Measurements from ENCODE around the gene SERPINC1. TPM values are rescaled to one million over a fixed set of nuclear protein-coding genes. Genes with fewer than 3 reads are reported as not detected.

Gene SERPINC1
- total RNA-seq, 1 donor from 2014 or later: 0.22 TPM

DNA sequence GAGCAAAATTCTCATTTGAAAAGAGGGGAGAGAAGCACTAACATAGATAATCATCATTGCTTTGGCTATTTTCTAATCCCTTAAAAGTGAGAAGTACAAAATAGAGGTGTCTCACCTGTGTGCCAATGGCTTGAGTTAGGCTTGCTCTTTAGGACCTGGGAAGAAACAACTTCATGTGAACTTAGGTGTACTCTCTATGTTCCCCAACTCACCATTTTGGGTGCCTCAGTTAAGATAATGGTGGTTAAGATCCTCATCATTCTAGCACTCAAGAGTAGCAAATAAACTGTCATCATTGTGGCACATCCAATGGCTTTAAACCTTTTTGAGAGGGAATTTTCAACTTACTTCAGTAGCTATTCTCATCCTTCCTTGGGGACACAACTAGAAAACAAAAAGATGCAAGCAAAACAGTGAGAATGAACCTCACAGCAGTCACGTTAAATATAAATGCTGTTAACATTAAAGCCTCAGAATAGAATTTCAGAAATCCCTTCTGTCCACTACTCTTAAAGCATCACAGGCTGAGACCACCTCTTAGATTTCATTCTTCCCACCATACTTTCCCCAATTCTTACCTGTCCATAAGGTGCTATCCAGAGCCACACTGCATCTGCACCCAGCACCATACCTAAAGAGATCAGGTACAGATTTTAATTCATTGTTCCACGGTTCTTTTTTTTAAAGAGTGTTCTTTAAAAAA, 50.6 kb downstream of the SERPINC1 start:
- Mint-ChIP-seq H3K36me3 (ENCODE audit: low read depth) (peaks cover 41% of the 10 kb centered on the region), H3K9me3 (ENCODE audit: low read depth) (no peaks in the 10 kb centered on the region), H3K4me3 (ENCODE audit: unreplicated experiment) (peak overlapping the region; percentile 91), H3K27ac (ENCODE audit: unreplicated experiment) (peak overlapping the region; percentile 98), H3K4me1 (ENCODE audit: low read depth) (peaks cover 54% of the 10 kb centered on the region), H3K27me3 (ENCODE audit: low read depth) (no peaks in the 10 kb centered on the region)
- DNase-seq (ENCODE audit: low spot score): no peak
- TF ChIP-seq, protein P1, sequence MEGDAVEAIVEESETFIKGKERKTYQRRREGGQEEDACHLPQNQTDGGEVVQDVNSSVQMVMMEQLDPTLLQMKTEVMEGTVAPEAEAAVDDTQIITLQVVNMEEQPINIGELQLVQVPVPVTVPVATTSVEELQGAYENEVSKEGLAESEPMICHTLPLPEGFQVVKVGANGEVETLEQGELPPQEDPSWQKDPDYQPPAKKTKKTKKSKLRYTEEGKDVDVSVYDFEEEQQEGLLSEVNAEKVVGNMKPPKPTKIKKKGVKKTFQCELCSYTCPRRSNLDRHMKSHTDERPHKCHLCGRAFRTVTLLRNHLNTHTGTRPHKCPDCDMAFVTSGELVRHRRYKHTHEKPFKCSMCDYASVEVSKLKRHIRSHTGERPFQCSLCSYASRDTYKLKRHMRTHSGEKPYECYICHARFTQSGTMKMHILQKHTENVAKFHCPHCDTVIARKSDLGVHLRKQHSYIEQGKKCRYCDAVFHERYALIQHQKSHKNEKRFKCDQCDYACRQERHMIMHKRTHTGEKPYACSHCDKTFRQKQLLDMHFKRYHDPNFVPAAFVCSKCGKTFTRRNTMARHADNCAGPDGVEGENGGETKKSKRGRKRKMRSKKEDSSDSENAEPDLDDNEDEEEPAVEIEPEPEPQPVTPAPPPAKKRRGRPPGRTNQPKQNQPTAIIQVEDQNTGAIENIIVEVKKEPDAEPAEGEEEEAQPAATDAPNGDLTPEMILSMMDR (IDR thresholded peaks at IDR 0.05): no peak

DNA sequence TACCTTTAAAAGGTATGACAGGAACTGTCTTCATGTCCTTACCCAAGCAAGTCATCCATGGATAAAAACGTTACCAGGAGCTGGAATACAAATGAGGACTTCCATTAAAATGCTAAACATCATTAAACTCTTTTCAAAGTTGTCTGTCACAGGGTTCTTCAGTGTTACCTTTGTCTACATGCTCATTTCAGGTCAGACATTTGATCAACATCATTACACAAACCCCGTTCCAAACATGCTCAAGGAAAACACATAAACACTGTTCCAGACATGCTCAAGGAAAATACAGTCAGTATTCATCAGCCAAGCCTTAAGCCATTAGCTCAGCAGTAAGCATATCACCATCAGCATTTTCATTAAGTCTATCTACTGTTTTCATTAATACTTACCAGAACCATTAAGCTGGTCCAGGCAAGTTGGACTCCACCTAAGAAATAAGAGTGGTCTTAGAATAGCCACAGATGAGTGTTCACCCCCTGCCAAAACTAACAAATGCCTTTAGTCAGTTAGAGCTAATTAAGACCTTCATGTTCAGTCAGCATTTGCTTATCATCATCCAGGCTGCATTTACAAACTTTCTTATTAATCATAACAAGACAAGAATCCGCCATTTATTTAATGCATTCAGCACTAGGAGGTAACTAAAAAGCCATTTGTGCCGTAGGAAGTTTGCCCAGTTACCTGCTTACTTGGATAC, 51.5 kb downstream of the SERPINC1 start:
- peaks cover 48% of the 10 kb centered on the region for H3K4me1 Mint-ChIP-seq (ENCODE audit: low read depth)
- peak overlapping the region; percentile 91 for H3K4me3 Mint-ChIP-seq (ENCODE audit: unreplicated experiment)
- H3K27me3 Mint-ChIP-seq (ENCODE audit: low read depth): no peaks in the 10 kb centered on the region
- peaks cover 37% of the 10 kb centered on the region for H3K36me3 Mint-ChIP-seq (ENCODE audit: low read depth)
- peak overlapping the region; percentile 80 for H3K27ac Mint-ChIP-seq (ENCODE audit: unreplicated experiment)
- TF ChIP-seq, protein P1 (IDR thresholded peaks at IDR 0.05): no peak
- no peak for DNase-seq (ENCODE audit: low spot score)
- H3K9me3 Mint-ChIP-seq (ENCODE audit: low read depth): no peaks in the 10 kb centered on the region

DNA sequence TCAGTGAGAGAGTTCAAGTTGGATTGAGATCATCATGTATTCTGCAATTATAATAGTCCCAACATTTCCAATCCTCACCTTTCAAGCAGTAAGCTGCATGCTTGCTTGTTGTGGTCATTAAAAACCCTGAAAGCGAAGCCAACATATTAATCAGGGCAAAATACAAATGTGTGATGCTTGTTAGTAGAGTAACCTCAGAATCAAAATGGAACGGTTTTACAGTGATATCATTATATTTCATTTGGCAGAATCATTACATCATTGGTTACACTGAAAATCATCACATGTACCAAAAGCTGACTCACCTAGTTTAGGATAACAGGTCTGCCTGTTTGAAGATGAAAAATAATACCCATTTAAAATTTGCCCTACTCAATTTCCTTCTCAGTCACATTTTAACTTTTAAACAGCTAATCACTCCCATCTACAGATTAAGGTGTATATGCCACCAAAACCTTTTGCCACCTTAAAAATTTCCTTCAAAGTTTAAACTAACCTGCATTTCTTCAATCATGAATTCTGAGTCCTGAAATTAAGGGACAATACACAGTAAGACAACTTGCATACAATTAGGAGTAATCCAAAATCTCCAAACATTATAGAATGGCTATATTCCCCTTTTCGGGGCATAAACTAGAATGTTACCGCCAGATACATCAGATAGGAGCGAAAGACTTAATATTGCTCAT, 52.8 kb downstream of the SERPINC1 start:
- no peaks in the 10 kb centered on the region for H3K9me3 Mint-ChIP-seq (ENCODE audit: low read depth)
- peaks cover 34% of the 10 kb centered on the region for H3K36me3 Mint-ChIP-seq (ENCODE audit: low read depth)
- peak overlapping the region; percentile 91 for H3K4me3 Mint-ChIP-seq (ENCODE audit: unreplicated experiment)
- peak overlapping the region; percentile 51 for H3K27ac Mint-ChIP-seq (ENCODE audit: unreplicated experiment)
- no peaks in the 10 kb centered on the region for H3K27me3 Mint-ChIP-seq (ENCODE audit: low read depth)
- TF ChIP-seq, protein P1 (IDR thresholded peaks at IDR 0.05): no peak
- no peak for DNase-seq (ENCODE audit: low spot score)
- H3K4me1 Mint-ChIP-seq (ENCODE audit: low read depth): peaks cover 46% of the 10 kb centered on the region

DNA sequence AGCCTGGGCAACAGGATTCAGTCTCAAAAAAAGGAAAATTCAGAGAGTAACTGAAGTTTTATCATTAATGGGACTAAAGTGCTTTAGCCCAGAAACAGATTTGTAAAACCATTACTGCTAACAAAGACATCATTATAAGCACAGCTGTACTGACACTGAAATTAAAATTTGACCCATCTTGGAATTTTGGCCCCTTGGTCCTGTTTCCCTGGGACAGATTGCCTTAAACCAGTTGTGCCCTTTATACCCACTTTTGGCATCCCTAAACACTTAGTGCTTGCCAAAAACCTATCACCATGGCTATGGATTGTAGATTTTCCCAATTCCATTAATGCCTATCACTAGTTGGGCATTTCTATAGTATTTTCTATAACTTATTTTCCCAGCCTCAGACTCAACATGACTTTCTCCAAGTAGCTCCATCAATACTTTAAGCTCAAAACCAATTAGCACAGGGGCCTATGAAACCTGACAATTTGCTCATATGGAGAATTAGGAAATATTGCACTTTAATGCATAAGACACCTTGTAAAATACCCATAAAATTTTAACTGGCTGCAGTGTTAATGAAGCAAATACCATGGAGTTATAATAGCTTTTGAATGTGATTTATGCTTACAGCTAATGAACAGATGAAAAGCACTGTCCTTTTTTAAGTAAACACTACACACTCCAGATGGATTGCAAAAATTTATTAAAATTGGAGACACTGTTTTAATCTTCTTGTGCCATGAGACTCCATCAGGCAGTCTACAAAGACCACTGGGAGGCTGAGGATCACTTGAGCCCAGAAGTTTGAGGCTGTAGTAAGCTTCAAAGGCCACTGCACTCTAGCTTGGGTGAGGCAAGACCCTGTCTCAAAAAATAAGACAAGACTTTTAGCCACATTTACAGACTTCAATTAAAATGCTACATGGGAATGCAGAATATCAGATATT, 53.6 kb downstream of the SERPINC1 start:
- no peak overlapping the region for H3K4me3 Mint-ChIP-seq (ENCODE audit: unreplicated experiment)
- peak overlapping the region; percentile 46 for H3K27ac Mint-ChIP-seq (ENCODE audit: unreplicated experiment)
- H3K4me1 Mint-ChIP-seq (ENCODE audit: low read depth): peaks cover 39% of the 10 kb centered on the region
- no peak for DNase-seq (ENCODE audit: low spot score)
- H3K9me3 Mint-ChIP-seq (ENCODE audit: low read depth): no peaks in the 10 kb centered on the region
- no peaks in the 10 kb centered on the region for H3K27me3 Mint-ChIP-seq (ENCODE audit: low read depth)
- peaks cover 34% of the 10 kb centered on the region for H3K36me3 Mint-ChIP-seq (ENCODE audit: low read depth)
- TF ChIP-seq, protein P1 (IDR thresholded peaks at IDR 0.05): no peak
